ENCODE measurements around the gene TMC4.

TMC4 gene

DNA sequence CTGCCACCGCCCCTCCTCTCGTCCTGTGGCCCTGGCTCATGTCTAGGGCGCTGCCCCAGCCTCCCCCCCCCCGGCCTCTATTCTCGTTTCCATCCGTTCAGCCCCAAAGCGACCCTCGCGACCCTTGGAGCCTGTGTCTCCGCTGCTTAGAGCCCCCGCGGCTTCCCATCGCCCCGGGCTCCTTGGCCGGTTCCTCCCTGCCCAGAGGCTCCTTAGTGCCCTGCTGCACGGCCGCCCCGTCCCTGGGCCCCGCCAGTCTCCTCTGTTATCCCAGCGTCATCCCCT, 44.6 kb downstream of the TMC4 start:
- peaks cover 77% of the 10 kb centered on the region for H3K36me3 ChIP-seq (ENCODE audit: insufficient read depth, low read length)

DNA sequence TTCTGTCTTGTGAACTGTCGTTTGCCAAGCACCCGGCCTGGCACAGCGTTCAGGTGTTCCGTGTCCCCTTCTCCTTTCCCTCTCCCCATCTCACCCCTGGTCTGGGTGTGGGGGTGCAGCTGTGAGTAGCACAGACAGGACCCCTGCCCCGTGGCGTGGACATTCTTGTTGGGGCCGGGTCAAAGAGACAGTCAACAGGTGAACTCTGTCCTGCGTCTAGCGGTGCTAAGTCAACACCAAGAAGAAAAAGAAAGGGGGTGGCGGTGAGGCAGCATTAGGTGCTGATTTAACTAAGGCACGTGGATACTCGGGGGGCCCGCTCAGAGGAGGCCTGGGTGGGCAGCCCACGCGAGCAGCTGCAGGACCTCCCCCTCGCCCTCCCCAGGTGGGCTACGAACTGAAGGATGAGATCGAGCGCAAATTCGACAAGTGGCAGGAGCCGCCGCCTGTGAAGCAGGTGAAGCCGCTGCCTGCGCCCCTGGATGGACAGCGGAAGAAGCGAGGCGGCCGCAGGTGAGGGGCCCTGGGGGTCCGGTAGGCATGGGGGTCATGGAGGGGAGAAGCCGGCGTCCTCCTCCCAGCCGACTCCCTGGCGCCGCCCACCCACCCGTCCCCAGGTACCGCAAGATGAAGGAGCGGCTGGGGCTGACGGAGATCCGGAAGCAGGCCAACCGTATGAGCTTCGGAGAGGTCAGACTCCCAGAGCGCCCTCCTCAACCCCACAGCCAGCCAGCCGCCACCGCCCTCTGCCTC, 45.1 kb downstream of the TMC4 start:
- no peak overlapping the region for H3K9ac ChIP-seq (ENCODE audit: low read depth, low read length)
- no peaks in the 10 kb centered on the region for H3K9me3 ChIP-seq (ENCODE audit: insufficient read depth, low read length, severe bottlenecking)
- no peak overlapping the region for H3K27ac ChIP-seq (ENCODE audit: low read length)
- ATAC-seq (ENCODE audit: insufficient read depth, low read depth) (no peak), DNase-seq (no peak)
- H3K4me2 ChIP-seq (ENCODE audit: insufficient read depth, low read length): no peak overlapping the region
- no peaks in the 10 kb centered on the region for H3K79me2 ChIP-seq (ENCODE audit: insufficient read depth, low read length)
- no peaks in the 10 kb centered on the region for H3K4me1 ChIP-seq (ENCODE audit: insufficient read depth, low read length)
- peaks cover 82% of the 10 kb centered on the region for H3K36me3 ChIP-seq (ENCODE audit: insufficient read depth, low read length)
- H3K27me3 ChIP-seq (ENCODE audit: insufficient read depth, low read length, poor library complexity): no peaks in the 10 kb centered on the region
- no peak for TF ChIP-seq EZH2 (IDR thresholded peaks at IDR 0.05; ENCODE audit: borderline replicate concordance, low read depth, low read length, severe bottlenecking)
- TF ChIP-seq, protein P1, sequence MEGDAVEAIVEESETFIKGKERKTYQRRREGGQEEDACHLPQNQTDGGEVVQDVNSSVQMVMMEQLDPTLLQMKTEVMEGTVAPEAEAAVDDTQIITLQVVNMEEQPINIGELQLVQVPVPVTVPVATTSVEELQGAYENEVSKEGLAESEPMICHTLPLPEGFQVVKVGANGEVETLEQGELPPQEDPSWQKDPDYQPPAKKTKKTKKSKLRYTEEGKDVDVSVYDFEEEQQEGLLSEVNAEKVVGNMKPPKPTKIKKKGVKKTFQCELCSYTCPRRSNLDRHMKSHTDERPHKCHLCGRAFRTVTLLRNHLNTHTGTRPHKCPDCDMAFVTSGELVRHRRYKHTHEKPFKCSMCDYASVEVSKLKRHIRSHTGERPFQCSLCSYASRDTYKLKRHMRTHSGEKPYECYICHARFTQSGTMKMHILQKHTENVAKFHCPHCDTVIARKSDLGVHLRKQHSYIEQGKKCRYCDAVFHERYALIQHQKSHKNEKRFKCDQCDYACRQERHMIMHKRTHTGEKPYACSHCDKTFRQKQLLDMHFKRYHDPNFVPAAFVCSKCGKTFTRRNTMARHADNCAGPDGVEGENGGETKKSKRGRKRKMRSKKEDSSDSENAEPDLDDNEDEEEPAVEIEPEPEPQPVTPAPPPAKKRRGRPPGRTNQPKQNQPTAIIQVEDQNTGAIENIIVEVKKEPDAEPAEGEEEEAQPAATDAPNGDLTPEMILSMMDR (IDR thresholded peaks at IDR 0.05; ENCODE audit: borderline replicate concordance, extremely low read depth, low read length, poor library complexity, severe bottlenecking): no peak
- H3K4me3 ChIP-seq (ENCODE audit: low read depth in 1 of 2, low read length in 2 of 2): no peak overlapping the region
- no peak overlapping the region for H2AFZ ChIP-seq (ENCODE audit: low read depth, low read length)
- H4K20me1 ChIP-seq (ENCODE audit: insufficient read depth, low read length): peaks cover 10% of the 10 kb centered on the region

More for the DNA sequence above, 44.6 kb downstream of the TMC4 start:
- Histone ChIP-seq H3K27ac (ENCODE audit: low read length) (no peak overlapping the region), H3K4me2 (ENCODE audit: insufficient read depth, low read length) (no peak overlapping the region), H3K4me1 (ENCODE audit: insufficient read depth, low read length) (no peaks in the 10 kb centered on the region), H3K4me3 (ENCODE audit: low read depth in 1 of 2, low read length in 2 of 2) (no peak overlapping the region), H3K27me3 (ENCODE audit: insufficient read depth, low read length, poor library complexity) (no peaks in the 10 kb centered on the region), H3K9ac (ENCODE audit: low read depth, low read length) (no peak overlapping the region), H4K20me1 (ENCODE audit: insufficient read depth, low read length) (peaks cover 14% of the 10 kb centered on the region), H3K9me3 (ENCODE audit: insufficient read depth, low read length, severe bottlenecking) (no peaks in the 10 kb centered on the region), H2AFZ (ENCODE audit: low read depth, low read length) (no peak overlapping the region), H3K79me2 (ENCODE audit: insufficient read depth, low read length) (no peaks in the 10 kb centered on the region)
- DNase-seq: no peak
- ATAC-seq (ENCODE audit: insufficient read depth, low read depth): no peak
- TF ChIP-seq EZH2 (IDR thresholded peaks at IDR 0.05; ENCODE audit: borderline replicate concordance, low read depth, low read length, severe bottlenecking): no peak
- TF ChIP-seq, protein P1 (IDR thresholded peaks at IDR 0.05; ENCODE audit: borderline replicate concordance, extremely low read depth, low read length, poor library complexity, severe bottlenecking): no peak

DNA sequence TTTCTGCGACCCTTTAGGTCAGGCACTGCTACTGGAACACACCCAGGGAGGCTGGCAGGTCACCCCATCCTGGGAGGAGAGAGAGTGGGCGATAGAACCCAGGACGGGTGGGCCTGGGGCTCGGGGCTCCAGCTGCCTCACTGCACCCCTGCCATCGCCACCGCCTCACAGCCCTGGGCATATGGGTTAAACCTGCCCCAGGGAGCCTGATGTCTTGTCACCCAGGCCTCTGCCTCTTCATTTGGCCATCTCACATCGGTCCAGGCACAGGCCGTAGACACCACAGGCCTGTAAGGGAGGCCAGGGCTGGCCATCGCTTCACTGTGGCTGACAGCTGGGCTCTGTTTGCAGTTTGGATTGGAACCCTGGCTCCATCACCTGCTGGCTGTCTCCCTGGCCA, 47.2 kb downstream of the TMC4 start:
- Histone ChIP-seq H3K9ac (ENCODE audit: low read depth, low read length) (no peak overlapping the region), H3K27me3 (ENCODE audit: insufficient read depth, low read length, poor library complexity) (no peaks in the 10 kb centered on the region), H3K9me3 (ENCODE audit: insufficient read depth, low read length, severe bottlenecking) (no peaks in the 10 kb centered on the region), H2AFZ (ENCODE audit: low read depth, low read length) (no peak overlapping the region), H3K4me2 (ENCODE audit: insufficient read depth, low read length) (no peak overlapping the region), H3K27ac (ENCODE audit: low read length) (no peak overlapping the region), H3K4me3 (ENCODE audit: low read depth in 1 of 2, low read length in 2 of 2) (no peak overlapping the region), H3K4me1 (ENCODE audit: insufficient read depth, low read length) (no peaks in the 10 kb centered on the region), H4K20me1 (ENCODE audit: insufficient read depth, low read length) (peaks cover 12% of the 10 kb centered on the region), H3K36me3 (ENCODE audit: insufficient read depth, low read length) (peaks cover 88% of the 10 kb centered on the region), H3K79me2 (ENCODE audit: insufficient read depth, low read length) (no peaks in the 10 kb centered on the region)
- DNase-seq: no peak
- TF ChIP-seq, protein P1 (IDR thresholded peaks at IDR 0.05; ENCODE audit: borderline replicate concordance, extremely low read depth, low read length, poor library complexity, severe bottlenecking): no peak
- no peak for TF ChIP-seq EZH2 (IDR thresholded peaks at IDR 0.05; ENCODE audit: borderline replicate concordance, low read depth, low read length, severe bottlenecking)
- ATAC-seq (ENCODE audit: insufficient read depth, low read depth): 0 out of 3 replicates have a peak, but pooled peaks have one; percentile 14
